WTC11 (cell line): Measurements from ENCODE around the gene SORCS2. TPM values are rescaled to one million over a fixed set of nuclear protein-coding genes. Genes with fewer than 3 reads are reported as not detected.

Experiments
- ATAC-seq: fragments of 200-7000 bp; cut with Tn5 transposase; 2 replicates; pipeline ENCODE4 v1.10.0; 2021; ENCODE audit warnings: mild to moderate bottlenecking, moderate library complexity
- CTCF ChIA-PET: fragments of 300-600 bp; sonication (Branson Sonifier 250); formaldehyde crosslinking; loops from one replicate; lab custom pipeline; 2021; ENCODE audit warnings: antibody characterized with exemption; lab: Charles Lee
- POLR2A ChIA-PET: fragments of 350-600 bp; sonication (Branson Sonifier 250); formaldehyde crosslinking; loops from one replicate; lab custom pipeline; 2021; ENCODE audit warnings: antibody characterized with exemption; lab: Charles Lee
- DNase-seq: peaks from one replicate; pipeline ENCODE4 v3.0.0; 2021; ENCODE audit warnings: low spot score
- H3K27ac Mint-ChIP-seq: 2 replicates; pipeline ENCODE4 v1.8.0; 2021; ENCODE audit warnings: mixed read lengths
- H3K27me3 Mint-ChIP-seq: 2 replicates; pipeline ENCODE4 v1.8.0; 2021; ENCODE audit warnings: low read depth, mild to moderate bottlenecking, moderate library complexity, mixed read lengths
- H3K36me3 Mint-ChIP-seq: 2 replicates; pipeline ENCODE4 v1.8.0; 2021; ENCODE audit warnings: mixed read lengths
- H3K4me1 Mint-ChIP-seq: 2 replicates; pipeline ENCODE4 v1.8.0; 2022; ENCODE audit warnings: mixed read lengths
- H3K4me3 Mint-ChIP-seq: 2 replicates; pipeline ENCODE4 v1.8.0; 2021; ENCODE audit warnings: mild to moderate bottlenecking, moderate library complexity, mixed read lengths
- H3K9me3 Mint-ChIP-seq: 2 replicates; pipeline ENCODE4 v1.8.0; 2021; ENCODE audit warnings: mixed read lengths
- FOXK1 ChIP-seq: sonication (generic); formaldehyde crosslinking; IDR thresholded peaks from 2 replicates; pipeline ENCODE4 v1.8.0; 2022; ENCODE audit warnings: mild to moderate bottlenecking, moderate library complexity, missing genetic modification reagents
- IRF2 ChIP-seq: sonication (generic); formaldehyde crosslinking; IDR thresholded peaks from 2 replicates; pipeline ENCODE4 v1.8.0; 2022; ENCODE audit warnings: low read depth, missing genetic modification reagents, borderline replicate concordance
- MXD4 ChIP-seq: fragments of 250-450 bp; sonication (Bioruptor Pico); IDR thresholded peaks from 2 replicates; pipeline ENCODE4 v1.8.0; 2021; ENCODE audit warnings: mild to moderate bottlenecking, moderate library complexity, borderline replicate concordance
- MYBL2 ChIP-seq: sonication (generic); formaldehyde crosslinking; IDR thresholded peaks from 2 replicates; pipeline ENCODE4 v1.8.1; 2023; ENCODE audit warnings: mild to moderate bottlenecking, moderate library complexity, missing genetic modification reagents
- NFATC4 ChIP-seq: fragments of 250-450 bp; sonication (Bioruptor Pico); IDR thresholded peaks from 2 replicates; pipeline ENCODE4 v1.9.0; 2021; ENCODE audit warnings: mild to moderate bottlenecking
- NFYB ChIP-seq: sonication (generic); formaldehyde crosslinking; conservative IDR thresholded peaks from 2 replicates; pipeline ENCODE4 v1.8.0; 2022; ENCODE audit warnings: low read depth, missing genetic modification reagents
- NR1H2 ChIP-seq: sonication (generic); formaldehyde crosslinking; IDR thresholded peaks from 2 replicates; pipeline ENCODE4 v1.9.0; 2021; ENCODE audit warnings: mild to moderate bottlenecking, moderate library complexity, missing genetic modification reagents
- RELA ChIP-seq: sonication (generic); formaldehyde crosslinking; IDR thresholded peaks from 2 replicates; pipeline ENCODE4 v1.8.1; 2022; ENCODE audit warnings: missing genetic modification reagents, mild to moderate bottlenecking, borderline replicate concordance
- RORB ChIP-seq: fragments of 250-450 bp; sonication (Bioruptor Pico); IDR thresholded peaks from 2 replicates; pipeline ENCODE4 v1.9.0; 2021; ENCODE audit warnings: mild to moderate bottlenecking
- SMAD3 ChIP-seq: sonication (generic); formaldehyde crosslinking; IDR thresholded peaks from 2 replicates; pipeline ENCODE4 v1.8.0; 2022; ENCODE audit warnings: missing genetic modification reagents, mild to moderate bottlenecking, borderline replicate concordance
- SOX15 ChIP-seq: fragments of 250-450 bp; sonication (Bioruptor Pico); IDR thresholded peaks from 2 replicates; pipeline ENCODE4 v1.9.0; 2021; ENCODE audit warnings: mild to moderate bottlenecking
- ZNF121 ChIP-seq: sonication (generic); formaldehyde crosslinking; IDR thresholded peaks from 2 replicates; pipeline ENCODE4 v1.8.0; 2023; ENCODE audit warnings: missing genetic modification reagents
- ZNF138 ChIP-seq: sonication (generic); formaldehyde crosslinking; conservative IDR thresholded peaks from 2 replicates; pipeline ENCODE4 v1.8.1; 2022; ENCODE audit warnings: mild to moderate bottlenecking, moderate library complexity, missing genetic modification reagents
- ZNF263 ChIP-seq: sonication (generic); formaldehyde crosslinking; IDR thresholded peaks from 2 replicates; pipeline ENCODE4 v1.8.1; 2022; ENCODE audit warnings: low read depth, mild to moderate bottlenecking, moderate library complexity, missing genetic modification reagents
- total RNA-seq: library from RNA; stranded (reverse); gene quantifications from 3 replicates; pipeline ENCODE4 v1.2.3, GENCODE V29; 2021
- TF ChIP-seq, protein P1 (sequence below): sonication (generic); formaldehyde crosslinking; IDR thresholded peaks from 2 replicates; pipeline ENCODE4 v1.8.1; 2023; ENCODE audit warnings: mild to moderate bottlenecking, missing genetic modification reagents, moderate library complexity
- TF ChIP-seq, protein P2 (sequence below): sonication (generic); formaldehyde crosslinking; IDR thresholded peaks from 2 replicates; pipeline ENCODE4 v1.8.1; 2023; ENCODE audit warnings: mild to moderate bottlenecking, missing genetic modification reagents
- TF ChIP-seq, protein P3 (sequence below): sonication (generic); formaldehyde crosslinking; IDR thresholded peaks from 2 replicates; pipeline ENCODE4 v1.8.0; 2022; ENCODE audit warnings: mild to moderate bottlenecking, missing genetic modification reagents
- TF ChIP-seq, protein P4 (sequence below): sonication (generic); formaldehyde crosslinking; IDR thresholded peaks from 2 replicates; pipeline ENCODE4 v1.8.1; 2023; ENCODE audit warnings: mild to moderate bottlenecking, moderate library complexity, missing genetic modification reagents
- TF ChIP-seq, protein P5 (sequence below): sonication (generic); formaldehyde crosslinking; IDR thresholded peaks from 2 replicates; pipeline ENCODE4 v1.8.0; 2022; ENCODE audit warnings: mild to moderate bottlenecking, missing genetic modification reagents
- TF ChIP-seq, protein P6 (sequence below): sonication (generic); formaldehyde crosslinking; IDR thresholded peaks from 2 replicates; pipeline ENCODE4 v1.8.1; 2022; ENCODE audit warnings: mild to moderate bottlenecking, missing genetic modification reagents, moderate library complexity, borderline replicate concordance
- TF ChIP-seq, protein P7 (sequence below): fragments of 250-450 bp; sonication (Bioruptor Pico); IDR thresholded peaks from 2 replicates; pipeline ENCODE4 v1.9.0; 2021; ENCODE audit warnings: mild to moderate bottlenecking
- TF ChIP-seq, protein P8 (sequence below): sonication (generic); formaldehyde crosslinking; IDR thresholded peaks from 2 replicates; pipeline ENCODE4 v1.8.1; 2023; ENCODE audit warnings: mild to moderate bottlenecking, missing genetic modification reagents, moderate library complexity

SORCS2 gene
- total RNA-seq, 1 experiment from 2014 or later: 6.6 TPM

DNA sequence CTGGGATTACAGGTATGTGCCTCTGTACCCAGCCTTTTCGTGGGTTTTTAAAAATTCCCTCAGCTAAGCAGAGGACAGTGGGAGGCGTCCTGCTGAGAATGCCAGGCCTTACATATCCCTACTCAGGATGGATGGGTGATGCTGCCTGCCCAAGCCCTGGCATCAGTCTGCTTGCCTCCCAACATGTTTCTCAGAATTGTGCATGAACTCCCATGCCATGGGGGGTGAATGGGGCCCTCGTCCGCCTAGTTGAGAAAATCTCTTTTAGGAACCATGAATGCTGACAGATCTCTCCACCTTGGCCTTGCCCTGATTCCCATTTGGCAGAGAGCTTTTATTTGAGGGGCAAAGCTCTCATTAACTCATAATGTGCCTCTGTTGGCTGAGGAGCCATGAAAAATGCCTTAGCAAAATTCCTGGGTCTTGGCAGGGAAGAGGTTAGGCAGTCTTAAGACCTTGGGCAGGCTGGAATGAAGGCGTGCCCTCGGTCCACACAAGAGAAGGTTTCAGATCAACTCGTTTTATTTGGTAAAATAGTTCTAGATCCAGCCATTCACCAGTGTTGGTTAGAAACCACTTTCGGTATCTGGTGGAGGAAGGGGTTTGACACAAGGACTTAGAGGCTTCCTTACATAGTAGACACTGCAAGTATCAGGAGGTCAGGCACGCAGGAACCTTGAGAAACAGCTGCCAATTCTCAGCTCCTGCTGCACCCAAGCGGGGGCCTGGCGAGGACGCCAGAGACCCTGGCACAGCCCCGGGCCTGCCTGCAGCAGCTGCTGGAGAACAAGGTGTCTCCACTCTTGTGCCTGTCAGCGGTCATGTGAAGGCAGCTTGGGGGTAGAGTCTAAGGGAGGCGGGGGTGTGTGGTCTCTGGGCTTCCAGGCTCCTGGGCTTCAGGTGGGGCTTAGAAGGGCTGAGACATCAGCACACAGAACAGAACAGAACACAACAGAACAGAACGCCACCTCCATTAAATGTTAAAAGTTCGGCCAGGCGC is 435.2 kb downstream of the SORCS2 start:
- ChIA-PET POLR2A (no interaction called here), CTCF (interaction anchor here (0.8 kb wide), 1 partner anchor 980 kb away, joined by 3 read pairs; no protein-coding TSS in a partner anchor)
- H3K36me3 Mint-ChIP-seq: peaks cover 11% of the 10 kb centered on the region
- H3K4me1 Mint-ChIP-seq: peaks cover 6% of the 10 kb centered on the region
- ATAC-seq: no peak
- H3K4me3 Mint-ChIP-seq: no peak overlapping the region
- H3K27me3 Mint-ChIP-seq: peaks cover 14% of the 10 kb centered on the region
- no peak overlapping the region for H3K27ac Mint-ChIP-seq
- H3K9me3 Mint-ChIP-seq: peaks cover 17% of the 10 kb centered on the region
- DNase-seq: no peak
- TF ChIP-seq, protein P1, sequence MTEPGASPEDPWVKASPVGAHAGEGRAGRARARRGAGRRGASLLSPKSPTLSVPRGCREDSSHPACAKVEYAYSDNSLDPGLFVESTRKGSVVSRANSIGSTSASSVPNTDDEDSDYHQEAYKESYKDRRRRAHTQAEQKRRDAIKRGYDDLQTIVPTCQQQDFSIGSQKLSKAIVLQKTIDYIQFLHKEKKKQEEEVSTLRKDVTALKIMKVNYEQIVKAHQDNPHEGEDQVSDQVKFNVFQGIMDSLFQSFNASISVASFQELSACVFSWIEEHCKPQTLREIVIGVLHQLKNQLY (CRISPR knock-in tag): no peak
- TF ChIP-seq ZNF263 (CRISPR knock-in tag) (no peak), MXD4 (CRISPR knock-in tag) (no peak), SOX15 (CRISPR knock-in tag) (no peak), SMAD3 (CRISPR knock-in tag) (no peak), IRF2 (CRISPR knock-in tag) (no peak), ZNF138 (CRISPR knock-in tag) (no peak), FOXK1 (CRISPR knock-in tag) (no peak)
- TF ChIP-seq, protein P2, sequence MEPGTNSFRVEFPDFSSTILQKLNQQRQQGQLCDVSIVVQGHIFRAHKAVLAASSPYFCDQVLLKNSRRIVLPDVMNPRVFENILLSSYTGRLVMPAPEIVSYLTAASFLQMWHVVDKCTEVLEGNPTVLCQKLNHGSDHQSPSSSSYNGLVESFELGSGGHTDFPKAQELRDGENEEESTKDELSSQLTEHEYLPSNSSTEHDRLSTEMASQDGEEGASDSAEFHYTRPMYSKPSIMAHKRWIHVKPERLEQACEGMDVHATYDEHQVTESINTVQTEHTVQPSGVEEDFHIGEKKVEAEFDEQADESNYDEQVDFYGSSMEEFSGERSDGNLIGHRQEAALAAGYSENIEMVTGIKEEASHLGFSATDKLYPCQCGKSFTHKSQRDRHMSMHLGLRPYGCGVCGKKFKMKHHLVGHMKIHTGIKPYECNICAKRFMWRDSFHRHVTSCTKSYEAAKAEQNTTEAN: no peak
- TF ChIP-seq, protein P3, sequence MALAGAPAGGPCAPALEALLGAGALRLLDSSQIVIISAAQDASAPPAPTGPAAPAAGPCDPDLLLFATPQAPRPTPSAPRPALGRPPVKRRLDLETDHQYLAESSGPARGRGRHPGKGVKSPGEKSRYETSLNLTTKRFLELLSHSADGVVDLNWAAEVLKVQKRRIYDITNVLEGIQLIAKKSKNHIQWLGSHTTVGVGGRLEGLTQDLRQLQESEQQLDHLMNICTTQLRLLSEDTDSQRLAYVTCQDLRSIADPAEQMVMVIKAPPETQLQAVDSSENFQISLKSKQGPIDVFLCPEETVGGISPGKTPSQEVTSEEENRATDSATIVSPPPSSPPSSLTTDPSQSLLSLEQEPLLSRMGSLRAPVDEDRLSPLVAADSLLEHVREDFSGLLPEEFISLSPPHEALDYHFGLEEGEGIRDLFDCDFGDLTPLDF (CRISPR knock-in tag): no peak
- TF ChIP-seq, protein P4, sequence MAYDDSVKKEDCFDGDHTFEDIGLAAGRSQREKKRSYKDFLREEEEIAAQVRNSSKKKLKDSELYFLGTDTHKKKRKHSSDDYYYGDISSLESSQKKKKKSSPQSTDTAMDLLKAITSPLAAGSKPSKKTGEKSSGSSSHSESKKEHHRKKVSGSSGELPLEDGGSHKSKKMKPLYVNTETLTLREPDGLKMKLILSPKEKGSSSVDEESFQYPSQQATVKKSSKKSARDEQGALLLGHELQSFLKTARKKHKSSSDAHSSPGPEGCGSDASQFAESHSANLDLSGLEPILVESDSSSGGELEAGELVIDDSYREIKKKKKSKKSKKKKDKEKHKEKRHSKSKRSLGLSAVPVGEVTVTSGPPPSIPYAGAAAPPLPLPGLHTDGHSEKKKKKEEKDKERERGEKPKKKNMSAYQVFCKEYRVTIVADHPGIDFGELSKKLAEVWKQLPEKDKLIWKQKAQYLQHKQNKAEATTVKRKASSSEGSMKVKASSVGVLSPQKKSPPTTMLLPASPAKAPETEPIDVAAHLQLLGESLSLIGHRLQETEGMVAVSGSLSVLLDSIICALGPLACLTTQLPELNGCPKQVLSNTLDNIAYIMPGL (CRISPR knock-in tag): no peak
- TF ChIP-seq, protein P5, sequence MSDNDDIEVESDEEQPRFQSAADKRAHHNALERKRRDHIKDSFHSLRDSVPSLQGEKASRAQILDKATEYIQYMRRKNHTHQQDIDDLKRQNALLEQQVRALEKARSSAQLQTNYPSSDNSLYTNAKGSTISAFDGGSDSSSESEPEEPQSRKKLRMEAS (CRISPR knock-in tag): no peak
- TF ChIP-seq, protein P6, sequence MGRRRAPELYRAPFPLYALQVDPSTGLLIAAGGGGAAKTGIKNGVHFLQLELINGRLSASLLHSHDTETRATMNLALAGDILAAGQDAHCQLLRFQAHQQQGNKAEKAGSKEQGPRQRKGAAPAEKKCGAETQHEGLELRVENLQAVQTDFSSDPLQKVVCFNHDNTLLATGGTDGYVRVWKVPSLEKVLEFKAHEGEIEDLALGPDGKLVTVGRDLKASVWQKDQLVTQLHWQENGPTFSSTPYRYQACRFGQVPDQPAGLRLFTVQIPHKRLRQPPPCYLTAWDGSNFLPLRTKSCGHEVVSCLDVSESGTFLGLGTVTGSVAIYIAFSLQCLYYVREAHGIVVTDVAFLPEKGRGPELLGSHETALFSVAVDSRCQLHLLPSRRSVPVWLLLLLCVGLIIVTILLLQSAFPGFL (CRISPR knock-in tag): no peak
- TF ChIP-seq, protein P7, sequence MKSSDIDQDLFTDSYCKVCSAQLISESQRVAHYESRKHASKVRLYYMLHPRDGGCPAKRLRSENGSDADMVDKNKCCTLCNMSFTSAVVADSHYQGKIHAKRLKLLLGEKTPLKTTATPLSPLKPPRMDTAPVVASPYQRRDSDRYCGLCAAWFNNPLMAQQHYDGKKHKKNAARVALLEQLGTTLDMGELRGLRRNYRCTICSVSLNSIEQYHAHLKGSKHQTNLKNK (CRISPR knock-in tag): no peak

DNA sequence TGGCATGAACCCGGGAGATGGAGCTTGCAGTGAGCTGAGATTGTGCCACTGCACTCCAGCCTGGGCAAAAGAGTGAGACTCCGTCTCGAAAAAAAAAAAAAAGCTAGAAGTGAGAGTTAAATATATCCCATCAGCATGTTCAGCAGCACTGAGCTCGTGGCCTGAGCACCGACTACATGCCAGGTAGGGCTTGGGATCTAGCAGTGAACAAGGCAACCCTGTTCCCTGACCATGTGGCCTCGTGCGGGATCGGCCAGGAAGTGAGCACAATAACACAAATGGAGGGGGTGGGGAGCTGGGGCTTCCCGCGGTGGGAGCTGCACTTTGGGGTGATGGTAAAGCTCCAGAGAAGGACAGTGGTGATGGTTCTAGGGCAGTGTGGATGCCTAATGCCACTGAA is 436.1 kb downstream of the SORCS2 start:
- POLR2A ChIA-PET: no interaction called here
- TF ChIP-seq NFATC4 (CRISPR knock-in tag) (no peak), FOXK1 (CRISPR knock-in tag) (no peak), ZNF138 (CRISPR knock-in tag) (no peak), RORB (CRISPR knock-in tag) (no peak), NR1H2 (CRISPR knock-in tag) (no peak), RELA (CRISPR knock-in tag) (no peak), NFYB (CRISPR knock-in tag) (no peak), MYBL2 (CRISPR knock-in tag) (no peak), ZNF121 (no peak)
- TF ChIP-seq, protein P2: no peak
- TF ChIP-seq, protein P8, sequence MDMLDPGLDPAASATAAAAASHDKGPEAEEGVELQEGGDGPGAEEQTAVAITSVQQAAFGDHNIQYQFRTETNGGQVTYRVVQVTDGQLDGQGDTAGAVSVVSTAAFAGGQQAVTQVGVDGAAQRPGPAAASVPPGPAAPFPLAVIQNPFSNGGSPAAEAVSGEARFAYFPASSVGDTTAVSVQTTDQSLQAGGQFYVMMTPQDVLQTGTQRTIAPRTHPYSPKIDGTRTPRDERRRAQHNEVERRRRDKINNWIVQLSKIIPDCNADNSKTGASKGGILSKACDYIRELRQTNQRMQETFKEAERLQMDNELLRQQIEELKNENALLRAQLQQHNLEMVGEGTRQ (CRISPR knock-in tag): no peak

More for the DNA sequence above, 436.1 kb downstream of the SORCS2 start:
- ATAC-seq: no peak; the same call in 1 of the 2 replicates
- no peak for DNase-seq
- Mint-ChIP-seq H3K4me1 (peaks cover 14% of the 10 kb centered on the region), H3K27me3 (peaks cover 17% of the 10 kb centered on the region), H3K4me3 (no peak overlapping the region), H3K9me3 (peaks cover 17% of the 10 kb centered on the region), H3K36me3 (peaks cover 11% of the 10 kb centered on the region), H3K27ac (no peak overlapping the region)
- CTCF ChIA-PET: interaction anchor here (0.8 to 1.5 kb wide), 2 partner anchors 22 to 979 kb away, joined by 3 to 4 read pairs; no protein-coding TSS in a partner anchor
